ENCODE results near the gene KRT17. TPM values are rescaled to one million over a fixed set of nuclear protein-coding genes. Genes with fewer than 3 reads are reported as not detected.
A peak's percentile ranks its signal among the peaks of the same experiment; 100 is the strongest.

KRT17 gene
- total and polyA plus RNA-seq, 10 of the 15 experiments (the other 5 are each of a cell fraction or from before 2014, with no cell fraction given), result 0.47 to 30.0 (median 2.5) TPM

DNA sequence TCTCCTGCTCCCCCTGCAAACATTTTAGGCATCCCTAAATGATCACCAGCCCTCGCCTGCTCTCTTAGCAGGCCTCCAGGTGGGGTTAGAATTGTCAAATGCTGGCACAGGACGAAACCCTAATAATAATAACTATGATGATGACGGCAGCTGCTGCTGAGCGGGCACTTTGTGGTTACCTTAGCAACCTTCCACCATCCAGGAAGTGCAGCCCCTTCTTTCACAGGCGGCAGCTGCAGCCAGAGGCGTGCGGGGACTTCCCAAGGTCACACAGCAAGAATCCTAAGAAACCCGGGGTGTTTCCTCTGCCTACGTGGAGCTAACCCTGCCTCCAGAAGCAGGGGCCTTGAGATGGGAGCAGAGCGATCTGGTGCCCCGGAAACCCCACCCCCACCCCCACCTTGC, 41.9 kb upstream of the KRT17 start (continued):
- TF ChIP-seq, protein P1, sequence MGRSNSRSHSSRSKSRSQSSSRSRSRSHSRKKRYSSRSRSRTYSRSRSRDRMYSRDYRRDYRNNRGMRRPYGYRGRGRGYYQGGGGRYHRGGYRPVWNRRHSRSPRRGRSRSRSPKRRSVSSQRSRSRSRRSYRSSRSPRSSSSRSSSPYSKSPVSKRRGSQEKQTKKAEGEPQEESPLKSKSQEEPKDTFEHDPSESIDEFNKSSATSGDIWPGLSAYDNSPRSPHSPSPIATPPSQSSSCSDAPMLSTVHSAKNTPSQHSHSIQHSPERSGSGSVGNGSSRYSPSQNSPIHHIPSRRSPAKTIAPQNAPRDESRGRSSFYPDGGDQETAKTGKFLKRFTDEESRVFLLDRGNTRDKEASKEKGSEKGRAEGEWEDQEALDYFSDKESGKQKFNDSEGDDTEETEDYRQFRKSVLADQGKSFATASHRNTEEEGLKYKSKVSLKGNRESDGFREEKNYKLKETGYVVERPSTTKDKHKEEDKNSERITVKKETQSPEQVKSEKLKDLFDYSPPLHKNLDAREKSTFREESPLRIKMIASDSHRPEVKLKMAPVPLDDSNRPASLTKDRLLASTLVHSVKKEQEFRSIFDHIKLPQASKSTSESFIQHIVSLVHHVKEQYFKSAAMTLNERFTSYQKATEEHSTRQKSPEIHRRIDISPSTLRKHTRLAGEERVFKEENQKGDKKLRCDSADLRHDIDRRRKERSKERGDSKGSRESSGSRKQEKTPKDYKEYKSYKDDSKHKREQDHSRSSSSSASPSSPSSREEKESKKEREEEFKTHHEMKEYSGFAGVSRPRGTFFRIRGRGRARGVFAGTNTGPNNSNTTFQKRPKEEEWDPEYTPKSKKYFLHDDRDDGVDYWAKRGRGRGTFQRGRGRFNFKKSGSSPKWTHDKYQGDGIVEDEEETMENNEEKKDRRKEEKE (IDR thresholded peaks at IDR 0.05), result no peak
- no peak for TF ChIP-seq KDM1A (IDR thresholded peaks at IDR 0.05; ENCODE audit: borderline replicate concordance)
- no peak for TF ChIP-seq HDGF (IDR thresholded peaks at IDR 0.05)
- TF ChIP-seq ZNF622 (IDR thresholded peaks at IDR 0.05), result no peak
- TF ChIP-seq, protein P2, sequence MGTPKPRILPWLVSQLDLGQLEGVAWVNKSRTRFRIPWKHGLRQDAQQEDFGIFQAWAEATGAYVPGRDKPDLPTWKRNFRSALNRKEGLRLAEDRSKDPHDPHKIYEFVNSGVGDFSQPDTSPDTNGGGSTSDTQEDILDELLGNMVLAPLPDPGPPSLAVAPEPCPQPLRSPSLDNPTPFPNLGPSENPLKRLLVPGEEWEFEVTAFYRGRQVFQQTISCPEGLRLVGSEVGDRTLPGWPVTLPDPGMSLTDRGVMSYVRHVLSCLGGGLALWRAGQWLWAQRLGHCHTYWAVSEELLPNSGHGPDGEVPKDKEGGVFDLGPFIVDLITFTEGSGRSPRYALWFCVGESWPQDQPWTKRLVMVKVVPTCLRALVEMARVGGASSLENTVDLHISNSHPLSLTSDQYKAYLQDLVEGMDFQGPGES (IDR thresholded peaks at IDR 0.05), result 0 out of 2 replicates have a peak, but pooled peaks have one; percentile 2
- TF ChIP-seq, protein P3, sequence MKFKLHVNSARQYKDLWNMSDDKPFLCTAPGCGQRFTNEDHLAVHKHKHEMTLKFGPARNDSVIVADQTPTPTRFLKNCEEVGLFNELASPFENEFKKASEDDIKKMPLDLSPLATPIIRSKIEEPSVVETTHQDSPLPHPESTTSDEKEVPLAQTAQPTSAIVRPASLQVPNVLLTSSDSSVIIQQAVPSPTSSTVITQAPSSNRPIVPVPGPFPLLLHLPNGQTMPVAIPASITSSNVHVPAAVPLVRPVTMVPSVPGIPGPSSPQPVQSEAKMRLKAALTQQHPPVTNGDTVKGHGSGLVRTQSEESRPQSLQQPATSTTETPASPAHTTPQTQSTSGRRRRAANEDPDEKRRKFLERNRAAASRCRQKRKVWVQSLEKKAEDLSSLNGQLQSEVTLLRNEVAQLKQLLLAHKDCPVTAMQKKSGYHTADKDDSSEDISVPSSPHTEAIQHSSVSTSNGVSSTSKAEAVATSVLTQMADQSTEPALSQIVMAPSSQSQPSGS (IDR thresholded peaks at IDR 0.05; ENCODE audit: low read length), result no peak
- TF ChIP-seq, protein P4, sequence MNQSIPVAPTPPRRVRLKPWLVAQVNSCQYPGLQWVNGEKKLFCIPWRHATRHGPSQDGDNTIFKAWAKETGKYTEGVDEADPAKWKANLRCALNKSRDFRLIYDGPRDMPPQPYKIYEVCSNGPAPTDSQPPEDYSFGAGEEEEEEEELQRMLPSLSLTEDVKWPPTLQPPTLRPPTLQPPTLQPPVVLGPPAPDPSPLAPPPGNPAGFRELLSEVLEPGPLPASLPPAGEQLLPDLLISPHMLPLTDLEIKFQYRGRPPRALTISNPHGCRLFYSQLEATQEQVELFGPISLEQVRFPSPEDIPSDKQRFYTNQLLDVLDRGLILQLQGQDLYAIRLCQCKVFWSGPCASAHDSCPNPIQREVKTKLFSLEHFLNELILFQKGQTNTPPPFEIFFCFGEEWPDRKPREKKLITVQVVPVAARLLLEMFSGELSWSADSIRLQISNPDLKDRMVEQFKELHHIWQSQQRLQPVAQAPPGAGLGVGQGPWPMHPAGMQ (IDR thresholded peaks at IDR 0.05; ENCODE audit: borderline replicate concordance), result no peak
- TF ChIP-seq, protein P5, sequence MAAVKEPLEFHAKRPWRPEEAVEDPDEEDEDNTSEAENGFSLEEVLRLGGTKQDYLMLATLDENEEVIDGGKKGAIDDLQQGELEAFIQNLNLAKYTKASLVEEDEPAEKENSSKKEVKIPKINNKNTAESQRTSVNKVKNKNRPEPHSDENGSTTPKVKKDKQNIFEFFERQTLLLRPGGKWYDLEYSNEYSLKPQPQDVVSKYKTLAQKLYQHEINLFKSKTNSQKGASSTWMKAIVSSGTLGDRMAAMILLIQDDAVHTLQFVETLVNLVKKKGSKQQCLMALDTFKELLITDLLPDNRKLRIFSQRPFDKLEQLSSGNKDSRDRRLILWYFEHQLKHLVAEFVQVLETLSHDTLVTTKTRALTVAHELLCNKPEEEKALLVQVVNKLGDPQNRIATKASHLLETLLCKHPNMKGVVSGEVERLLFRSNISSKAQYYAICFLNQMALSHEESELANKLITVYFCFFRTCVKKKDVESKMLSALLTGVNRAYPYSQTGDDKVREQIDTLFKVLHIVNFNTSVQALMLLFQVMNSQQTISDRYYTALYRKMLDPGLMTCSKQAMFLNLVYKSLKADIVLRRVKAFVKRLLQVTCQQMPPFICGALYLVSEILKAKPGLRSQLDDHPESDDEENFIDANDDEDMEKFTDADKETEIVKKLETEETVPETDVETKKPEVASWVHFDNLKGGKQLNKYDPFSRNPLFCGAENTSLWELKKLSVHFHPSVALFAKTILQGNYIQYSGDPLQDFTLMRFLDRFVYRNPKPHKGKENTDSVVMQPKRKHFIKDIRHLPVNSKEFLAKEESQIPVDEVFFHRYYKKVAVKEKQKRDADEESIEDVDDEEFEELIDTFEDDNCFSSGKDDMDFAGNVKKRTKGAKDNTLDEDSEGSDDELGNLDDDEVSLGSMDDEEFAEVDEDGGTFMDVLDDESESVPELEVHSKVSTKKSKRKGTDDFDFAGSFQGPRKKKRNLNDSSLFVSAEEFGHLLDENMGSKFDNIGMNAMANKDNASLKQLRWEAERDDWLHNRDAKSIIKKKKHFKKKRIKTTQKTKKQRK (IDR thresholded peaks at IDR 0.05; ENCODE audit: low read depth, low read length), result no peak
- TF ChIP-seq, protein P6, sequence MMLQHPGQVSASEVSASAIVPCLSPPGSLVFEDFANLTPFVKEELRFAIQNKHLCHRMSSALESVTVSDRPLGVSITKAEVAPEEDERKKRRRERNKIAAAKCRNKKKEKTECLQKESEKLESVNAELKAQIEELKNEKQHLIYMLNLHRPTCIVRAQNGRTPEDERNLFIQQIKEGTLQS (IDR thresholded peaks at IDR 0.05; ENCODE audit: borderline replicate concordance, extremely low read depth, low read depth, low read length), result no peak
- no peak for TF ChIP-seq NR2C2 (IDR thresholded peaks at IDR 0.05; ENCODE audit: borderline replicate concordance, control insufficient read depth, insufficient read length, low read depth)
- TF ChIP-seq, protein P7, sequence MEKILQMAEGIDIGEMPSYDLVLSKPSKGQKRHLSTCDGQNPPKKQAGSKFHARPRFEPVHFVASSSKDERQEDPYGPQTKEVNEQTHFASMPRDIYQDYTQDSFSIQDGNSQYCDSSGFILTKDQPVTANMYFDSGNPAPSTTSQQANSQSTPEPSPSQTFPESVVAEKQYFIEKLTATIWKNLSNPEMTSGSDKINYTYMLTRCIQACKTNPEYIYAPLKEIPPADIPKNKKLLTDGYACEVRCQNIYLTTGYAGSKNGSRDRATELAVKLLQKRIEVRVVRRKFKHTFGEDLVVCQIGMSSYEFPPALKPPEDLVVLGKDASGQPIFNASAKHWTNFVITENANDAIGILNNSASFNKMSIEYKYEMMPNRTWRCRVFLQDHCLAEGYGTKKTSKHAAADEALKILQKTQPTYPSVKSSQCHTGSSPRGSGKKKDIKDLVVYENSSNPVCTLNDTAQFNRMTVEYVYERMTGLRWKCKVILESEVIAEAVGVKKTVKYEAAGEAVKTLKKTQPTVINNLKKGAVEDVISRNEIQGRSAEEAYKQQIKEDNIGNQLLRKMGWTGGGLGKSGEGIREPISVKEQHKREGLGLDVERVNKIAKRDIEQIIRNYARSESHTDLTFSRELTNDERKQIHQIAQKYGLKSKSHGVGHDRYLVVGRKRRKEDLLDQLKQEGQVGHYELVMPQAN (conservative IDR thresholded peaks at IDR 0.05), result no peak
- TF ChIP-seq RB1 (IDR thresholded peaks at IDR 0.05; ENCODE audit: borderline replicate concordance), result no peak
- TF ChIP-seq BHLHE40 (IDR thresholded peaks at IDR 0.05; ENCODE audit: borderline replicate concordance in 1 of 2, low read depth in 2 of 2, low read length in 1 of 2), result peak in 1 of 2 experiments; percentile 58; a peak in 2 of 4 replicates
- no peak for TF ChIP-seq HDAC6 (IDR thresholded peaks at IDR 0.05; ENCODE audit: unreplicated experiment)
- no peak for TF ChIP-seq ZNF384 (IDR thresholded peaks at IDR 0.05; ENCODE audit: borderline replicate concordance, low read depth, low read length)
- TF ChIP-seq, protein P8, sequence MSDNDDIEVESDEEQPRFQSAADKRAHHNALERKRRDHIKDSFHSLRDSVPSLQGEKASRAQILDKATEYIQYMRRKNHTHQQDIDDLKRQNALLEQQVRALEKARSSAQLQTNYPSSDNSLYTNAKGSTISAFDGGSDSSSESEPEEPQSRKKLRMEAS (IDR thresholded peaks at IDR 0.05; ENCODE audit: low read depth, low read length), result no peak; the same call in 1 of the 2 replicates
- TF ChIP-seq LARP7 (IDR thresholded peaks at IDR 0.05), result no peak
